Adrenal gland (tissue), 5 donors: ENCODE data around the gene INO80C.

Experiments used
- POLR2A ChIP-seq, 2 donors: fragments of 450-650 bp; IDR thresholded peaks; one replicate each; pipeline ENCODE4 v1.6.1; 2017; ENCODE audit warnings: antibody characterized with exemption in 2 of 2, mild to moderate bottlenecking in 2 of 2, moderate library complexity in 1 of 2
- TF ChIP-seq, protein P1 (sequence below), 6 experiments: fragments of 450-650 bp in 4 of 6; fragments of 200-600 bp in 2 of 6; sonication (generic) in 1 of 6; IDR thresholded peaks; 1 replicate in 5 of 6; 2 replicates in 1 of 6; pipeline versions ENCODE4 v1.5.1 to v1.8.0; 2016 to 2021; ENCODE audit warnings: antibody characterized with exemption in 6 of 6, mild to moderate bottlenecking in 2 of 6, moderate library complexity in 1 of 6
- donor health status: DM: no; HTN: no; CAD: no.

GRCh38 chr18:35497027-35497369 lies 762 bp downstream of the INO80C start:
- TF ChIP-seq, protein P1, sequence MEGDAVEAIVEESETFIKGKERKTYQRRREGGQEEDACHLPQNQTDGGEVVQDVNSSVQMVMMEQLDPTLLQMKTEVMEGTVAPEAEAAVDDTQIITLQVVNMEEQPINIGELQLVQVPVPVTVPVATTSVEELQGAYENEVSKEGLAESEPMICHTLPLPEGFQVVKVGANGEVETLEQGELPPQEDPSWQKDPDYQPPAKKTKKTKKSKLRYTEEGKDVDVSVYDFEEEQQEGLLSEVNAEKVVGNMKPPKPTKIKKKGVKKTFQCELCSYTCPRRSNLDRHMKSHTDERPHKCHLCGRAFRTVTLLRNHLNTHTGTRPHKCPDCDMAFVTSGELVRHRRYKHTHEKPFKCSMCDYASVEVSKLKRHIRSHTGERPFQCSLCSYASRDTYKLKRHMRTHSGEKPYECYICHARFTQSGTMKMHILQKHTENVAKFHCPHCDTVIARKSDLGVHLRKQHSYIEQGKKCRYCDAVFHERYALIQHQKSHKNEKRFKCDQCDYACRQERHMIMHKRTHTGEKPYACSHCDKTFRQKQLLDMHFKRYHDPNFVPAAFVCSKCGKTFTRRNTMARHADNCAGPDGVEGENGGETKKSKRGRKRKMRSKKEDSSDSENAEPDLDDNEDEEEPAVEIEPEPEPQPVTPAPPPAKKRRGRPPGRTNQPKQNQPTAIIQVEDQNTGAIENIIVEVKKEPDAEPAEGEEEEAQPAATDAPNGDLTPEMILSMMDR (IDR thresholded peaks at IDR 0.05) = no peak
- TF ChIP-seq POLR2A (IDR thresholded peaks at IDR 0.05) = no peak
